Epithelial cell of esophagus (primary cell): ENCODE data around the gene LMF1.
"Not testable (repeated sequence)": the region's sequence is repeated elsewhere in the genome, so short reads cannot be mapped to it uniquely, and the experiment has no call there.

Source experiments
- DNase-seq: peaks from one replicate; pipeline ENCODE4 v3.0.0; 2010; ENCODE audit warnings: low read depth
- H3K4me3 ChIP-seq: 2 replicates; pipeline ENCODE4 v1.5.1; 2011; ENCODE audit warnings: mild to moderate bottlenecking, low read length, control low read depth
- CTCF ChIP-seq: IDR thresholded peaks from 2 replicates; pipeline ENCODE4 v1.5.1; 2011; ENCODE audit warnings: low read depth, mild to moderate bottlenecking, low read length, control low read depth, inconsistent platforms; ENCODE audit not compliant: insufficient read depth; ENCODE audit errors: missing control alignments

The LMF1 gene

GRCh38 chr16:865026-865425, 105.8 kb downstream of the LMF1 start:
- TF ChIP-seq CTCF = no peak
- H3K4me3 ChIP-seq = no peak overlapping the region

DNA sequence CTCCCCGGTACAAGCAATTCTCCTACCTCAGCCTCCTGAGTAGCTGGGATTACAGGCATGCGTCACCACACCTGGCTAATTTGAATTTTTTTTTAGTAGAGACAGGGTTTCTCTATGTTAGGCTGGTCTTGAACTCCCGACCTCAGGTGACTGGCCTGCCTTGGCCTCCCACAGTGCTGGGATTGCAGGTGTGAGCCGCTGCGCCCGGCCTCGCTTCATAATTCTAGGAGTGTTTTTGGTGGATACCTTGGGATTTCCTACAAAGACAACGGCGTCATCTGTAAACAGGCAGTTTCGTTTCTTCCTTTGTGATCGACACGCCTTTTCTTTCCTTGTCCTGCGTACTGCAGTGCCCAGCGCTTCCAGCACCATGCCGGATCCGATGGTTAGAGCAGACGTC, 109.3 kb downstream of the LMF1 start:
- no peak for TF ChIP-seq CTCF
- no peak overlapping the region for H3K4me3 ChIP-seq
- no peak for DNase-seq

More at GRCh38 chr16:865026-865425, 105.8 kb downstream of the LMF1 start:
- no peak for DNase-seq

- no peak for TF ChIP-seq CTCF
- DNase-seq = no peak
- no peak overlapping the region for H3K4me3 ChIP-seq
Observed at GRCh38 chr16:860891-861290, 109.9 kb downstream of the LMF1 start.

- H3K4me3 ChIP-seq, DNase-seq: not testable (repeated sequence)
Observed at GRCh38 chr16:858971-859370, 111.8 kb downstream of the LMF1 start.

DNA sequence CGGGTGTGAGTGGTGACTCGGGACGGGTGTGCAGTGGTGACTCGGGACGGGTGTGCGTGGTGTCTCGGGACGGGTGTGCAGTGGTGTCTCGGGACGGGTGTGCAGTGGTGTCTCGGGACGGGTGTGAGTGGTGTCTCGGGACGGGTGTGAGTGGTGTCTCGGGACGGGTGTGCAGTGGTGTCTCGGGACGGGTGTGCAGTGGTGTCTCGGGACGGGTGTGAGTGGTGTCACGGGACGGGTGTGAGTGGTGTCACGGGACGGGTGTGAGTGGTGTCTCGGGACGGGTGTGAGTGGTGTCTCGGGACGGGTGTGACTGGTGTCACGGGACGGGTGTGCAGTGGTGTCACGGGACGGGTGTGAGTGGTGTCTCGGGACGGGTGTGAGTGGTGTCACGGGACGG, 112.3 kb downstream of the LMF1 start:
- not testable (repeated sequence) for H3K4me3 ChIP-seq, DNase-seq

DNA sequence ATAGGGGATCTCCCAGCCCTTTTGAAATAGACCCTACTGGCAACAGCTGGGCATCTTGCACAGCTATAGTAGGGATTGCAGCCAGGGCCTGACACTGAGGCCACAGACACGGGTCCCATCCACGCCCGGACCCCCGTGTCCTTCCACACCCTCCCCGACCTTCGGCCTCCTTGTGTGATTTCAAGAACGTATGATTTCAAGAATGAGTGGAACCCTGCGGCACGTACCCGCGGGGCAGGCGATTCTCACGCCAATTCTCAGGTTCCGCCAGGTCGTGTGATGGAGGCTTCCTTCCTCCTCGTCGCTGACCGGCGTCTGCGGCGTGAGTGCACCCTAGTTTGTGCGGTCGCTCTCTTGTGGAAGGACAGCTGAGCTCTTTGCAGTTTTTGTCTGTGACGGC, 114.0 kb downstream of the LMF1 start:
- H3K4me3 ChIP-seq = no peak overlapping the region
- no peak for DNase-seq
- TF ChIP-seq CTCF = no peak

GRCh38 chr16:856101-856500, 114.7 kb downstream of the LMF1 start:
- H3K4me3 ChIP-seq = no peak overlapping the region
- no peak for DNase-seq
- no peak for TF ChIP-seq CTCF

GRCh38 chr16:855471-855870, 115.3 kb downstream of the LMF1 start:
- no peak for DNase-seq
- H3K4me3 ChIP-seq = no peak overlapping the region
- TF ChIP-seq CTCF = no peak
